Measurements from ENCODE around the gene TOLLIP.
"Not testable (repeated sequence)": the region's sequence is repeated elsewhere in the genome, so short reads cannot be mapped to it uniquely, and the experiment has no call there.

Gene TOLLIP

GRCh38 chr11:1349327-1350041 is 40.1 kb upstream of the TOLLIP start:
- TF ChIP-seq CTCF (IDR thresholded peaks at IDR 0.05; ENCODE audit: low read depth, low read length, poor library complexity, severe bottlenecking) (no peak), EZH2phosphoT487 (IDR thresholded peaks at IDR 0.05; ENCODE audit: borderline replicate concordance, low read length) (no peak)
- Histone ChIP-seq H3K79me2 (ENCODE audit: control insufficient read depth, low read length) (no peaks in the 10 kb centered on the region), H3K9me3 (ENCODE audit: control insufficient read depth, insufficient read depth, low read length) (no peaks in the 10 kb centered on the region), H3K4me1 (ENCODE audit: control insufficient read depth, low read length) (no peaks in the 10 kb centered on the region), H3K4me2 (ENCODE audit: low read length) (no peak overlapping the region), H3K4me3 (ENCODE audit: low read length) (no peak overlapping the region), H3K27me3 (ENCODE audit: control insufficient read depth, low read length) (no peaks in the 10 kb centered on the region), H3K36me3 (ENCODE audit: control insufficient read depth, low read length) (no peaks in the 10 kb centered on the region), H4K20me1 (ENCODE audit: control insufficient read depth, insufficient read depth, low read depth, low read length) (no peaks in the 10 kb centered on the region), H3F3A (ENCODE audit: control insufficient read depth, insufficient read depth) (no peaks in the 10 kb centered on the region), H3K9me2 (replicated peaks; ENCODE audit: control insufficient read depth, low read length) (no peaks in the 10 kb centered on the region), H3K27ac (ENCODE audit: low read depth, low read length) (no peak overlapping the region)

GRCh38 chr11:1348796-1349326 is 39.4 kb upstream of the TOLLIP start:
- Histone ChIP-seq H3K79me2 (ENCODE audit: control insufficient read depth, low read length) (no peaks in the 10 kb centered on the region), H3K4me3 (ENCODE audit: low read length) (no peak overlapping the region), H3F3A (ENCODE audit: control insufficient read depth, insufficient read depth) (no peaks in the 10 kb centered on the region), H3K36me3 (ENCODE audit: control insufficient read depth, low read length) (no peaks in the 10 kb centered on the region), H3K27me3 (ENCODE audit: control insufficient read depth, low read length) (no peaks in the 10 kb centered on the region), H3K27ac (ENCODE audit: low read depth, low read length) (no peak overlapping the region), H4K20me1 (ENCODE audit: control insufficient read depth, insufficient read depth, low read depth, low read length) (no peaks in the 10 kb centered on the region), H3K4me2 (ENCODE audit: low read length) (no peak overlapping the region), H3K9me2 (replicated peaks; ENCODE audit: control insufficient read depth, low read length) (no peaks in the 10 kb centered on the region), H3K9me3 (ENCODE audit: control insufficient read depth, insufficient read depth, low read length) (no peaks in the 10 kb centered on the region), H3K4me1 (ENCODE audit: control insufficient read depth, low read length) (no peaks in the 10 kb centered on the region)
- no peak for TF ChIP-seq EZH2phosphoT487 (IDR thresholded peaks at IDR 0.05; ENCODE audit: borderline replicate concordance, low read length)
- TF ChIP-seq CTCF (IDR thresholded peaks at IDR 0.05; ENCODE audit: low read depth, low read length, poor library complexity, severe bottlenecking) = no peak

GRCh38 chr11:1348146-1348795 is 38.8 kb upstream of the TOLLIP start:
- no peaks in the 10 kb centered on the region for H3F3A ChIP-seq (ENCODE audit: control insufficient read depth, insufficient read depth)
- H4K20me1 ChIP-seq (ENCODE audit: control insufficient read depth, insufficient read depth, low read depth, low read length) = no peaks in the 10 kb centered on the region
- H3K4me2 ChIP-seq (ENCODE audit: low read length) = no peak overlapping the region
- H3K9me3 ChIP-seq (ENCODE audit: control insufficient read depth, insufficient read depth, low read length) = no peaks in the 10 kb centered on the region
- H3K27ac ChIP-seq (ENCODE audit: low read depth, low read length) = no peak overlapping the region
- no peaks in the 10 kb centered on the region for H3K4me1 ChIP-seq (ENCODE audit: control insufficient read depth, low read length)
- H3K27me3 ChIP-seq (ENCODE audit: control insufficient read depth, low read length) = no peaks in the 10 kb centered on the region
- TF ChIP-seq EZH2phosphoT487 (IDR thresholded peaks at IDR 0.05; ENCODE audit: borderline replicate concordance, low read length) (no peak), CTCF (IDR thresholded peaks at IDR 0.05; ENCODE audit: low read depth, low read length, poor library complexity, severe bottlenecking) (no peak)
- H3K79me2 ChIP-seq (ENCODE audit: control insufficient read depth, low read length) = no peaks in the 10 kb centered on the region
- H3K36me3 ChIP-seq (ENCODE audit: control insufficient read depth, low read length) = no peaks in the 10 kb centered on the region
- H3K9me2 ChIP-seq (replicated peaks; ENCODE audit: control insufficient read depth, low read length) = no peaks in the 10 kb centered on the region
- H3K4me3 ChIP-seq (ENCODE audit: low read length) = no peak overlapping the region

GRCh38 chr11:1347411-1347999 is 38.1 kb upstream of the TOLLIP start:
- H3K27ac ChIP-seq (ENCODE audit: low read depth, low read length); H3K36me3 ChIP-seq (ENCODE audit: control insufficient read depth, low read length); H3K79me2 ChIP-seq (ENCODE audit: control insufficient read depth, low read length); H4K20me1 ChIP-seq (ENCODE audit: control insufficient read depth, insufficient read depth, low read depth, low read length); H3K9me3 ChIP-seq (ENCODE audit: control insufficient read depth, insufficient read depth, low read length); H3K4me2 ChIP-seq (ENCODE audit: low read length); H3K4me3 ChIP-seq (ENCODE audit: low read length); H3K27me3 ChIP-seq (ENCODE audit: control insufficient read depth, low read length); H3K9me2 ChIP-seq (replicated peaks; ENCODE audit: control insufficient read depth, low read length); H3K4me1 ChIP-seq (ENCODE audit: control insufficient read depth, low read length); H3F3A ChIP-seq (ENCODE audit: control insufficient read depth, insufficient read depth): not testable (repeated sequence)

Data from DOHH2 (cell line).